GM23338 (cell line): Measurements from ENCODE around the gene WWP2. TPM values are rescaled to one million over a fixed set of nuclear protein-coding genes. Genes with fewer than 3 reads are reported as not detected.

Experiments used
- ATAC-seq: fragments of 200-7000 bp; cut with Tn5 transposase; 3 replicates; pipeline ENCODE4 v1.9.1; 2020
- DNase-seq: peaks from one replicate; pipeline ENCODE4 v3.0.0-alpha.2; 2015; ENCODE audit warnings: low spot score
- H2AFZ ChIP-seq: fragments of 200-600 bp; sonication (generic); 2 replicates; pipeline ENCODE4 v1.8.0; 2016; ENCODE audit warnings: antibody characterized with exemption, mild to moderate bottlenecking, moderate library complexity
- H3F3A ChIP-seq: fragments of 200-600 bp; sonication (generic); replicated peaks from 2 replicates; pipeline ENCODE4 v1.8.0; 2017; ENCODE audit warnings: antibody characterized with exemption, mixed run types, low read depth
- H3K27ac ChIP-seq: fragments of 200-600 bp; sonication (generic); 2 replicates; pipeline ENCODE4 v1.6.1; 2016; ENCODE audit warnings: low read depth
- H3K27me3 ChIP-seq: fragments of 200-600 bp; sonication (generic); 2 replicates; pipeline ENCODE4 v1.8.0; 2016; ENCODE audit warnings: mild to moderate bottlenecking, mixed run types, moderate library complexity; ENCODE audit not compliant: insufficient read depth
- H3K36me3 ChIP-seq: fragments of 200-600 bp; sonication (generic); 2 replicates; pipeline ENCODE4 v1.8.0; 2016; ENCODE audit warnings: mild to moderate bottlenecking; ENCODE audit not compliant: insufficient read depth
- H3K4me1 ChIP-seq: fragments of 200-600 bp; sonication (generic); 2 replicates; pipeline ENCODE4 v1.8.0; 2016; ENCODE audit warnings: mild to moderate bottlenecking, moderate library complexity; ENCODE audit not compliant: insufficient read depth
- H3K4me2 ChIP-seq: fragments of 200-600 bp; sonication (generic); 2 replicates; pipeline ENCODE4 v1.7.1; 2017; ENCODE audit warnings: mixed run types
- H3K4me3 ChIP-seq: fragments of 200-600 bp; sonication (generic); 2 replicates; pipeline ENCODE4 v1.6.1; 2016; ENCODE audit warnings: mixed run types
- H3K79me2 ChIP-seq: fragments of 200-600 bp; sonication (generic); replicated peaks from 2 replicates; pipeline ENCODE4 v1.8.0; 2017; ENCODE audit warnings: mild to moderate bottlenecking; ENCODE audit not compliant: insufficient read depth
- H3K9me2 ChIP-seq: fragments of 200-600 bp; sonication (generic); 2 replicates; pipeline ENCODE4 v1.8.0; 2017; ENCODE audit not compliant: insufficient read depth
- H4K20me1 ChIP-seq: fragments of 200-600 bp; sonication (generic); replicated peaks from 2 replicates; pipeline ENCODE4 v1.8.0; 2017; ENCODE audit warnings: mild to moderate bottlenecking; ENCODE audit not compliant: insufficient read depth
- H3K27ac Mint-ChIP-seq: 2 replicates; pipeline ENCODE4 v1.8.0; 2020; ENCODE audit warnings: inconsistent platforms, mild to moderate bottlenecking, moderate library complexity, mixed read lengths
- H3K27me3 Mint-ChIP-seq: 3 replicates; pipeline ENCODE4 v1.8.0; 2022; ENCODE audit warnings: low read depth, mild to moderate bottlenecking, moderate library complexity, mixed read lengths, inconsistent platforms; ENCODE audit not compliant: insufficient read depth, poor library complexity
- H3K36me3 Mint-ChIP-seq: 3 replicates; pipeline ENCODE4 v1.8.0; 2021; ENCODE audit warnings: low read depth, mild to moderate bottlenecking, inconsistent platforms, moderate library complexity, mixed read lengths
- H3K4me1 Mint-ChIP-seq: 3 replicates; pipeline ENCODE4 v1.8.0; 2020; ENCODE audit warnings: mild to moderate bottlenecking, inconsistent platforms, mixed read lengths
- H3K4me3 Mint-ChIP-seq: 3 replicates; pipeline ENCODE4 v1.8.0; 2021; ENCODE audit warnings: moderate library complexity, mild to moderate bottlenecking, inconsistent platforms, mixed read lengths
- H3K9me3 Mint-ChIP-seq: 3 replicates; pipeline ENCODE4 v1.8.0; 2020; ENCODE audit warnings: moderate library complexity, mild to moderate bottlenecking, inconsistent platforms, mixed read lengths
- CREB1 ChIP-seq: fragments of 250-450 bp; sonication (Bioruptor Pico); IDR thresholded peaks from 2 replicates; pipeline ENCODE4 v1.5.0; 2020; ENCODE audit warnings: low read depth, mild to moderate bottlenecking, moderate library complexity
- EZH2 ChIP-seq: fragments of 200-600 bp; sonication (generic); IDR thresholded peaks from one replicate; pipeline ENCODE4 v1.8.0; 2017; ENCODE audit warnings: antibody characterized with exemption, mild to moderate bottlenecking, low read depth; ENCODE audit not compliant: unreplicated experiment
- EZH2phosphoT487 ChIP-seq: fragments of 200-600 bp; sonication (generic); IDR thresholded peaks from one replicate; pipeline ENCODE4 v1.8.1; 2018; ENCODE audit warnings: antibody characterized with exemption; ENCODE audit not compliant: unreplicated experiment
- JUNB ChIP-seq: IDR thresholded peaks from one replicate; pipeline ENCODE4 v1.6.1; 2016; ENCODE audit warnings: antibody characterized with exemption; ENCODE audit not compliant: unreplicated experiment
- NANOG ChIP-seq: IDR thresholded peaks from 2 replicates; pipeline ENCODE4 v1.6.1; 2016; ENCODE audit warnings: antibody characterized with exemption, borderline replicate concordance
- POLR2AphosphoS5 ChIP-seq: IDR thresholded peaks from 2 replicates; pipeline ENCODE4 v1.6.1; 2016; ENCODE audit warnings: antibody characterized with exemption, low read depth
- STAT1 ChIP-seq: IDR thresholded peaks from one replicate; pipeline ENCODE4 v1.6.1; 2016; ENCODE audit warnings: antibody characterized with exemption; ENCODE audit not compliant: unreplicated experiment
- ZNF331 ChIP-seq: fragments of 250-450 bp; sonication (Bioruptor Pico); IDR thresholded peaks from 2 replicates; pipeline ENCODE4 v1.5.0; 2020; ENCODE audit warnings: low read depth, mild to moderate bottlenecking, moderate library complexity
- polyA plus RNA-seq: library from polyadenylated mRNA; unstranded; fragments of >200 nt; fragmentation: Nextera tagmentation; extraction: Ambion mirVana; gene quantifications from 2 replicates; pipeline ENCODE4 v1.2.1, GENCODE V29; 2016
- total RNA-seq: library from RNA; depleted of rRNA; stranded (reverse); fragments of >200 nt; shearing (Covaris generic); gene quantifications from 2 replicates; pipeline ENCODE4 v1.2.3, GENCODE V29; 2014
- TF ChIP-seq, protein P1 (sequence below), 2 experiments: fragments of 200-600 bp in 1 of 2; sonication (generic) in 1 of 2; conservative IDR thresholded peaks; 2 replicates each; pipeline versions ENCODE4 v1.5.1 to v1.6.1; 2016 to 2017; ENCODE audit warnings: antibody characterized with exemption in 2 of 2, low read depth in 2 of 2, mild to moderate bottlenecking in 2 of 2, moderate library complexity in 1 of 2
- TF ChIP-seq, protein P2 (sequence below): IDR thresholded peaks from one replicate; pipeline ENCODE4 v1.6.1; 2018; ENCODE audit warnings: antibody characterized with exemption; ENCODE audit not compliant: unreplicated experiment
- TF ChIP-seq, protein P3 (sequence below): IDR thresholded peaks from 2 replicates; pipeline ENCODE4 v1.6.1; 2016; ENCODE audit warnings: antibody characterized with exemption

Gene WWP2
- total and polyA plus RNA-seq, 2 experiments from 2014 or later, result 12.3 to 35.5 TPM

DNA sequence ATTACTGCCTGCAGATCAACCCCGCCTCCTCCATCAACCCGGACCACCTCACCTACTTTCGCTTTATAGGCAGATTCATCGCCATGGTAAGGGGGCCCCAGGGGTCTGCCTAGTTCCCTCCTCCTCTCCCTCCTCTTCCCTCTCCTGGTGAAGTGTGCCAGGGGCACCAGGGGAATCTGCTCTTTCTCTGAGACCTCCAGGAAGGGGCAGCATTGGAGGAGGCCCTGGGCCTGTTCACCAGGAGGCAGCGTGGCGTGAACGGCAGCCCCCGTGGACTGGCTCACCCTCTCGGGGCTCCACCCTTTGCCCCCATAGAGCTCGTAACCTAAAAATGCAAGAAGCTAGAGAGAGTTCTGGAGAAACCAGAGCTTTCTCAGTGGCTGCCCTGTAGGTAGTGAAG is 171.9 kb downstream of the WWP2 start:
- Mint-ChIP-seq H3K27ac (no peak overlapping the region), H3K27me3 (no peaks in the 10 kb centered on the region), H3K4me1 (no peaks in the 10 kb centered on the region; the same call in 2 of the 3 replicates), H3K4me3 (no peak overlapping the region), H3K36me3 (peaks cover 26% of the 10 kb centered on the region), H3K9me3 (no peaks in the 10 kb centered on the region; the same call in 2 of the 3 replicates)
- H4K20me1 ChIP-seq, result no peaks in the 10 kb centered on the region
- H3K27ac ChIP-seq, result no peak overlapping the region
- no peak overlapping the region for H3K4me3 ChIP-seq
- no peaks in the 10 kb centered on the region for H3K27me3 ChIP-seq
- TF ChIP-seq, protein P1, sequence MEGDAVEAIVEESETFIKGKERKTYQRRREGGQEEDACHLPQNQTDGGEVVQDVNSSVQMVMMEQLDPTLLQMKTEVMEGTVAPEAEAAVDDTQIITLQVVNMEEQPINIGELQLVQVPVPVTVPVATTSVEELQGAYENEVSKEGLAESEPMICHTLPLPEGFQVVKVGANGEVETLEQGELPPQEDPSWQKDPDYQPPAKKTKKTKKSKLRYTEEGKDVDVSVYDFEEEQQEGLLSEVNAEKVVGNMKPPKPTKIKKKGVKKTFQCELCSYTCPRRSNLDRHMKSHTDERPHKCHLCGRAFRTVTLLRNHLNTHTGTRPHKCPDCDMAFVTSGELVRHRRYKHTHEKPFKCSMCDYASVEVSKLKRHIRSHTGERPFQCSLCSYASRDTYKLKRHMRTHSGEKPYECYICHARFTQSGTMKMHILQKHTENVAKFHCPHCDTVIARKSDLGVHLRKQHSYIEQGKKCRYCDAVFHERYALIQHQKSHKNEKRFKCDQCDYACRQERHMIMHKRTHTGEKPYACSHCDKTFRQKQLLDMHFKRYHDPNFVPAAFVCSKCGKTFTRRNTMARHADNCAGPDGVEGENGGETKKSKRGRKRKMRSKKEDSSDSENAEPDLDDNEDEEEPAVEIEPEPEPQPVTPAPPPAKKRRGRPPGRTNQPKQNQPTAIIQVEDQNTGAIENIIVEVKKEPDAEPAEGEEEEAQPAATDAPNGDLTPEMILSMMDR (conservative IDR thresholded peaks at IDR 0.05; ENCODE audit: low read depth in 2 of 2), result no peak
- no peak for TF ChIP-seq POLR2AphosphoS5
- TF ChIP-seq NANOG, result no peak
- no peak for TF ChIP-seq EZH2
- no peak for TF ChIP-seq JUNB
- TF ChIP-seq CREB1, result no peak
- TF ChIP-seq ZNF331, result no peak
- TF ChIP-seq, protein P2, sequence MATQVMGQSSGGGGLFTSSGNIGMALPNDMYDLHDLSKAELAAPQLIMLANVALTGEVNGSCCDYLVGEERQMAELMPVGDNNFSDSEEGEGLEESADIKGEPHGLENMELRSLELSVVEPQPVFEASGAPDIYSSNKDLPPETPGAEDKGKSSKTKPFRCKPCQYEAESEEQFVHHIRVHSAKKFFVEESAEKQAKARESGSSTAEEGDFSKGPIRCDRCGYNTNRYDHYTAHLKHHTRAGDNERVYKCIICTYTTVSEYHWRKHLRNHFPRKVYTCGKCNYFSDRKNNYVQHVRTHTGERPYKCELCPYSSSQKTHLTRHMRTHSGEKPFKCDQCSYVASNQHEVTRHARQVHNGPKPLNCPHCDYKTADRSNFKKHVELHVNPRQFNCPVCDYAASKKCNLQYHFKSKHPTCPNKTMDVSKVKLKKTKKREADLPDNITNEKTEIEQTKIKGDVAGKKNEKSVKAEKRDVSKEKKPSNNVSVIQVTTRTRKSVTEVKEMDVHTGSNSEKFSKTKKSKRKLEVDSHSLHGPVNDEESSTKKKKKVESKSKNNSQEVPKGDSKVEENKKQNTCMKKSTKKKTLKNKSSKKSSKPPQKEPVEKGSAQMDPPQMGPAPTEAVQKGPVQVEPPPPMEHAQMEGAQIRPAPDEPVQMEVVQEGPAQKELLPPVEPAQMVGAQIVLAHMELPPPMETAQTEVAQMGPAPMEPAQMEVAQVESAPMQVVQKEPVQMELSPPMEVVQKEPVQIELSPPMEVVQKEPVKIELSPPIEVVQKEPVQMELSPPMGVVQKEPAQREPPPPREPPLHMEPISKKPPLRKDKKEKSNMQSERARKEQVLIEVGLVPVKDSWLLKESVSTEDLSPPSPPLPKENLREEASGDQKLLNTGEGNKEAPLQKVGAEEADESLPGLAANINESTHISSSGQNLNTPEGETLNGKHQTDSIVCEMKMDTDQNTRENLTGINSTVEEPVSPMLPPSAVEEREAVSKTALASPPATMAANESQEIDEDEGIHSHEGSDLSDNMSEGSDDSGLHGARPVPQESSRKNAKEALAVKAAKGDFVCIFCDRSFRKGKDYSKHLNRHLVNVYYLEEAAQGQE, result no peak
- TF ChIP-seq STAT1, result no peak
- 0 out of 2 replicates have a peak, but pooled peaks cover 6% of the 10 kb centered on the region for H3K36me3 ChIP-seq
- DNase-seq (no peak), ATAC-seq (no peak)
- H3K4me2 ChIP-seq, result no peak overlapping the region
- no peaks in the 10 kb centered on the region for H3K4me1 ChIP-seq
- H3K9me2 ChIP-seq, result no peaks in the 10 kb centered on the region
- 0 out of 2 replicates have a peak, but pooled peaks cover 5% of the 10 kb centered on the region for H3F3A ChIP-seq
- no peak overlapping the region for H2AFZ ChIP-seq
- no peaks in the 10 kb centered on the region for H3K79me2 ChIP-seq

DNA sequence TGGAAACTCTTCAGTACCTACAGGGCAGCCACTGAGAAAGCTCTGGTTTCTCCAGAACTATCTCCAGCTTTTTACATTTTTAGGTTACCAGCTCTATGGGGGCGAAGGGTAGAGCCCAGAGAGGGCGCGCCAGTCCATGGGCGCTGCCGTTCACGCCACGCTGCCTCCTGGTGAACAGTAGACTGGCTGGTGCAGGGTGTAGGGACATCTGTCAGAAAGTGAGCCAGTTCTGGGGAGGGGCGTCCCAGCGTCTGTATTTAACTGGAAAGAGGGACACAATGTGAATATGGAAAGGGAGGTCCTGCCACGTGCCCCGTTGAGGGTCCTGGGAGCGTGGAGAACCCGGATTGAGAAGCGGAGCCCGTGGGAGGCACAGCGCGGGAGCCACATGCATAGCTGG is 172.6 kb downstream of the WWP2 start:
- DNase-seq (no peak), ATAC-seq (no peak)
- H3K9me3 Mint-ChIP-seq, result no peaks in the 10 kb centered on the region; the same call in 2 of the 3 replicates
- Histone ChIP-seq H3K4me3 (no peak overlapping the region), H3K4me1 (no peaks in the 10 kb centered on the region), H3K36me3 (0 out of 2 replicates have a peak, but pooled peaks cover 6% of the 10 kb centered on the region), H2AFZ (no peak overlapping the region), H3K79me2 (no peaks in the 10 kb centered on the region), H3F3A (0 out of 2 replicates have a peak, but pooled peaks cover 5% of the 10 kb centered on the region), H3K27ac (no peak overlapping the region), H3K4me2 (no peak overlapping the region), H3K9me2 (no peaks in the 10 kb centered on the region), H4K20me1 (no peaks in the 10 kb centered on the region), H3K27me3 (no peaks in the 10 kb centered on the region)
- H3K4me3 Mint-ChIP-seq, result no peak overlapping the region
- peaks cover 27% of the 10 kb centered on the region for H3K36me3 Mint-ChIP-seq
- no peaks in the 10 kb centered on the region for H3K27me3 Mint-ChIP-seq
- H3K27ac Mint-ChIP-seq, result no peak overlapping the region
- no peaks in the 10 kb centered on the region for H3K4me1 Mint-ChIP-seq
- TF ChIP-seq, protein P3, sequence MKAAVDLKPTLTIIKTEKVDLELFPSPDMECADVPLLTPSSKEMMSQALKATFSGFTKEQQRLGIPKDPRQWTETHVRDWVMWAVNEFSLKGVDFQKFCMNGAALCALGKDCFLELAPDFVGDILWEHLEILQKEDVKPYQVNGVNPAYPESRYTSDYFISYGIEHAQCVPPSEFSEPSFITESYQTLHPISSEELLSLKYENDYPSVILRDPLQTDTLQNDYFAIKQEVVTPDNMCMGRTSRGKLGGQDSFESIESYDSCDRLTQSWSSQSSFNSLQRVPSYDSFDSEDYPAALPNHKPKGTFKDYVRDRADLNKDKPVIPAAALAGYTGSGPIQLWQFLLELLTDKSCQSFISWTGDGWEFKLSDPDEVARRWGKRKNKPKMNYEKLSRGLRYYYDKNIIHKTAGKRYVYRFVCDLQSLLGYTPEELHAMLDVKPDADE, result no peak
- TF ChIP-seq EZH2phosphoT487 (no peak), ZNF331 (no peak)
- TF ChIP-seq, protein P1 (conservative IDR thresholded peaks at IDR 0.05; ENCODE audit: low read depth in 2 of 2), result no peak
